NB4 (cell line): Measurements from ENCODE around the gene TRAT1.

Source experiments
- MAX ChIP-seq: IDR thresholded peaks from 2 replicates; pipeline ENCODE4 v1.6.1; 2011; ENCODE audit warnings: low read depth, low read length
- POLR2A ChIP-seq: IDR thresholded peaks from 2 replicates; pipeline ENCODE4 v1.6.1; 2011; ENCODE audit warnings: mild to moderate bottlenecking; ENCODE audit not compliant: insufficient read length; ENCODE audit errors: extremely low read depth
- TF ChIP-seq, protein P1 (sequence below): IDR thresholded peaks from one replicate; pipeline ENCODE4 v1.5.1; 2012; ENCODE audit warnings: low read depth, low read length

- TF ChIP-seq, protein P1, sequence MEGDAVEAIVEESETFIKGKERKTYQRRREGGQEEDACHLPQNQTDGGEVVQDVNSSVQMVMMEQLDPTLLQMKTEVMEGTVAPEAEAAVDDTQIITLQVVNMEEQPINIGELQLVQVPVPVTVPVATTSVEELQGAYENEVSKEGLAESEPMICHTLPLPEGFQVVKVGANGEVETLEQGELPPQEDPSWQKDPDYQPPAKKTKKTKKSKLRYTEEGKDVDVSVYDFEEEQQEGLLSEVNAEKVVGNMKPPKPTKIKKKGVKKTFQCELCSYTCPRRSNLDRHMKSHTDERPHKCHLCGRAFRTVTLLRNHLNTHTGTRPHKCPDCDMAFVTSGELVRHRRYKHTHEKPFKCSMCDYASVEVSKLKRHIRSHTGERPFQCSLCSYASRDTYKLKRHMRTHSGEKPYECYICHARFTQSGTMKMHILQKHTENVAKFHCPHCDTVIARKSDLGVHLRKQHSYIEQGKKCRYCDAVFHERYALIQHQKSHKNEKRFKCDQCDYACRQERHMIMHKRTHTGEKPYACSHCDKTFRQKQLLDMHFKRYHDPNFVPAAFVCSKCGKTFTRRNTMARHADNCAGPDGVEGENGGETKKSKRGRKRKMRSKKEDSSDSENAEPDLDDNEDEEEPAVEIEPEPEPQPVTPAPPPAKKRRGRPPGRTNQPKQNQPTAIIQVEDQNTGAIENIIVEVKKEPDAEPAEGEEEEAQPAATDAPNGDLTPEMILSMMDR = no peak
- TF ChIP-seq POLR2A (no peak), MAX (no peak)
Measured at GRCh38 chr3:108820586-108820985, 2.0 kb upstream of the TRAT1 start.
